ENCODE results near the gene INO80D.
"Not testable (repeated sequence)": the region's sequence is repeated elsewhere in the genome, so short reads cannot be mapped to it uniquely, and the experiment has no call there.

Gene INO80D

DNA sequence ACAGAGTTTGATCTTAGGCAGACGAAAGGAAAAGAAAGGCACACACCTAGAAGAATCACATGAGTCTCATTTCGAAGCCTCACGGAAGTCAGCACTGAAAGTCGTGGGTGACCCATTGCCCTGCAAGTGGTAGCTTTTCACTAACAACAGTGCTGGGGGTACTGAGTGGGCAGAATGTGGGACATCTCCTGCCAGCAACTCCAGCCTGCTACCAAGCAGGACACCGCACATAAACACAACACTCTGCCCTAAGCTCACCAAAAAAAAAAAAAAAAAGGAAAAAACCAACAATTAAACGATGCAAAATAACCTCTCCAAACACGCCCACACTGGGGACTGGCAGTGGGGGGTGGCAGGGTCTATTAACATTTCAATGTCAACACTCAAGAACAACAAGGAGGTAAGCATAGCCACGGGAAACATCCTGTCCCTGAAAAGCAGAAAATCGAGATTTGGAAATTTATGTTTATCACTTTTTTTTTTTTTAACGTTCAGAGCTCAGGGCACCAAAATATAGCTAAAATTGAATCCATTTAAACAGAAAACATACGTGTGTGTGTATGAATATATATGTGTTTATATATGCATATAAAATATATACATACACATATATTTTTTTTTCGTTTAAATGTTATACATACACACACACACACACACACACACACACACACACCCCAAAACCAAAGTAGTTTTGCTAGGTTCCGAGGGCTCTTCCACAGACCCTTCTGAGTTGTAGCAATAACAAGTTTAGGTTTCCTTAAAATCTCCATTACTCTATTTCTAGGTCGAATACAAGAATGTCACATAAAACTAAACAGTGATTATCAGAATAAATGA, 2.2 kb downstream of the INO80D start:
- DNase-seq = peak; percentile 50

DNA sequence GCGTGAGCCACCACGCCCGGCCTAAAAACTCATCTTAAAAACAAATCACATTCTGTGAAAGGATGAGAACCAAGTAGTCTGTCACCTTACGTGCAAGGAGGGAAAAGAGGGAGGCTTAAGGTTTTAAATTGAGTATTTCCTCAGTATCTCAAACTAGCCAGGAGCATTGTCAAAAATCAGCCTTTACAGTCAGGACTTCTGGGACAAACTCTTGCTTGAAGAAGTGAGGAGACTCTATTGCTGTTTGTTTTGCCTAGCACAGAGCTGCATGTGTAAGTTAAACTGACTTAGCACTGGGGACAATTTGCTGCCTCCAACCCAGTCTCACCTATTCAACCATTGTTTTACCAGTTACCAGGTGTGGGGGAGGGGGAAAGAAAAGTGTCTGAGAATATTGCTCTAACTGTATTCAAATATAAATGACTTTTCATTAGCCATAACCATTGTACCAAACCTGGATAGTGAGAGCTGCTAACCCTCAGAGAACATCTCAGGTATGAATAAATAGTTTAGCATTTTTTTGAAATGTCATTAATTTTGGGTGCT, 3.6 kb downstream of the INO80D start:
- no peak for DNase-seq

DNA sequence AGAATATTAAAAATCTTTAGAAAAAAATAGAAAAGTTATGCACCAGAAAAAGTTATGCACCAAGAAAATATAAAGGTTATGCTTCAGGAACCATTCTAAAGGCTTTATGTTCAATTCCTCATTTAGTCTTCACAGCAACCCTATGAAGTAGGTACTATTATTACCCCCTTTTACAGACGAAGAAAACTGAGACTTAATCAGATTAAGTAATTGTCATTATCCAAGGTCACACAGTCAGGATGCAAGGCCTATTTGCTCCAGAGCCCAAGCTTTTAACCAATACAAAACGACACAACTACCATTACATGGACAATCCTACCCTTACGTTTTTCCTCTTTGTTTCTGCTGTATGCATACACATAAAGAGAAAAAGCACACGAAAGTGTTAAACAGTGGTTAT, 5.0 kb downstream of the INO80D start:
- DNase-seq = no peak

DNA sequence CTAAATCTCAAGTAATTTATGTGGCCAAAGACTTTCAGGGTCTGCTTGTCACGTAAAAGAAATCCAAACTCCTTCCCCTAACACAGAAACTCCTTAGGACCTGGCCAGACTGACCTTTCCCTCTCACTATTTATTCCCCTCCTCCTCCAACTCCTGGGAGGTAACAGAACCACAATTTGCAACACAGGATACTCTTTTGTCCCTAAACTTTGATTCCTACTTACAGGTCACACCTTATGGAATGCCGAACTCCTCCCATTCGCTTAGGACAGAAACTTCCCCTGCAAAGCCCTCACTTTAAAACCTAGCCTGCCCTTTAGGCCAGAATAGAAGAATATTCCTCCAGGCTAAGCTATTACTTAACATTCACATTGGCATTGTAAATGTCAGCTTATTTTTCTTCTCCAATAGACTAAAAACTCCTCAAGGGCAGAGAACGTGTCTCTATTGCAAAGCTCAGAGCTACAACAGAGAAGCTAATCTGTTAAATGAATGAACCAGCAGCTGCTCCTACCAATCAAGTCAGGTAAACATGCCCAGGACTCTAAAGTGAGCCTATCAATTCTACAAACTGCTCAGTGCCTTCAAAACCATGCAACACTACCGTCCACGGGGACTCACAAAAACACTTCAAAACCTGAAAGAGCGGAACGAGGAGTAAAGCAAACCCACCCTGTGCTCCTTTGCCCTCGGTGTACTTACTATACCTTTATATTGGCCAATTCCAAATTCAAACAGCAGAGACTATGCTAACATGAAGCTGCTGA, 6.1 kb downstream of the INO80D start:
- no peak for DNase-seq

DNA sequence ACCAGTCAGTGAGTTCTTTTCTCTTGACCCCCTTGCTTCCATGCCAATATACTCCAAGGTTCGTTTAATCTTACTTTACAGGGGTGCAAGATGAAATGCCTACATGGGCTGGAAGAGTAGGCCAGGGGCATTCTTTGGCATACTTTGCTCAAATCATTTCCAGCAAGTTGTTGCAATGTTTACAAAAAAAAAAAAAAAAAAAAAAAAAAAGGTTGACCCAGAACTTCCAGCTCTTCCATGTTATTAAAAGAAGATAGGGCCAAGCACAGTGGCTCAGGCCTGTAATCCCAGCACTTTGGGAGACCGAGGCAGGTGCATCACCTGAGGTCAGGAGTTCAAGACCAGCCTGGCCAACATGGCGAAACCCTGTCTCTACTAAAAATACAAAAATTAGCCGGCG, 8.1 kb downstream of the INO80D start:
- not testable (repeated sequence) for DNase-seq

DNA sequence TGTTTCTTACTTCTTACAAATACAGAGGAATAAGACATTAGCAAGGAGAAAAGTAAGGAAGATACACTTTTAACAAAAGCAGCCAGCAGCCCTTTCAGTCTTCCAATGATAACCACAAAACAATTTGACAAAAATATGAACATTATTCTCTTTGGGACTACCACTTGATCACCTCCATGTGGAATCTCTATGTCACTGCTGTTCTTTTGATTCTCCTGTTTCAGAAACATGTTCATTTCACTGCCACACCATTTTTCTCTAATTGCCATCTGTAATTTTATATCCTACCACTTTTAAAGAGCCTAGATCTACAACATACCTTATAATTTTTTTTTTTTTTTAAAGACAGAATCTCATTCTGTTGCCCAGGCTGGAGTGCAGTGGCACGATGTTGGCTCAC, 10.9 kb downstream of the INO80D start:
- DNase-seq = no peak

DNA sequence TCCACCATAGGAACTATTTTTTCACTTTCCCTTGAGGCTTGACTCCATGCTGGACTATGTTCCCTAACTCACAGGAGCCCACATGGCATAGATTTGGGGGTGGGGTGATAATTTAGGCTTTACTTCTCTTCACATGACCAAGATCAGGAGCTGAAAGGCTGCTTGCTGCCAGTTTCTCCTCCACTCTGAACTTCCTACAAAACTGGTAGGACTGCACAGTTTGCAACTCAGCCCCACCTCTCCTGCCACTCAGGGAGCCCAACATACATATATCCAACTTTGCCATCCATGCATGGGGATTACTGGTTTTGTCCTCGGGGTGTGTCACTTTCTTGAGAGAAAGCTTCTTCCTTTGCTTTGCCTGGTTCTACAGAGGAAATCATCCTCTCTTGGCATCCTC, 14.2 kb downstream of the INO80D start:
- no peak for DNase-seq

DNA sequence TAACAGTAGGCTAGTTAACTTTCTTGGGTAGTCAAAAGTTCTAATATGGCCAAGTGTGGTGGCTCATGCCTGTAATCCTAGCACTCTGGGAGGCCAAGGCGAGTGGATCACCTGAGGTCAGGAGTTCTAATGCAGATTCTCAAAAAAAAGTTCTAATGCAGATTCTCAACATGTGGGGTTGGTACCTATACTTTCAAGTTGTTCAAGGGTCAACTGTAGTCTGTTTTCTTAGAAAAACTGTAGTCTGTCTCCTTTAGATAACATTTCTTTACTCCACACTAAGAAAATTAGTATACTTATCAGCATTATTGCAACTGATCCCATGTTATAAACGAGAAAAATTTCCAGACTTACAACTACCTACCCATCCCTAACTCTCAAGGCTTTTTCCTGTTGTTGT, 16.6 kb downstream of the INO80D start:
- DNase-seq = no peak

DNA sequence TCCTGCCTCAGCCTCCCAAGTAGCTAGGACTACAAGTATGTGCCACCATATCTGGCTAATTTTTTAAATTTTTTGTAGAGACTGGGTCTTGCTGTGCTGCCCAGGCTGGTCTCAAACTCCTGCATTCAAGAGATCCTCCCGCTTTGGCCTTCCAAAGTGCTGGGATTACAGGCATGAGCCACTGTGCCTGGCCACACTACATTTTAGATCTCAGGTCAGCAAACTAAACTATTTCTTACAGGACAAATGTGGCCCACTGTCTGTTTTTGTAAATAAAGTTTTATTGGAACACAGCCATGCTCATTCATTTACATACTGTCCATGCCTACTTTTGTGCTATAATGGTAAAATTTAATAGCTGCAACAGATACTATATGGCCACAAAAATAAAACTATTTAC, 17.8 kb downstream of the INO80D start:
- no peak for DNase-seq

DNA sequence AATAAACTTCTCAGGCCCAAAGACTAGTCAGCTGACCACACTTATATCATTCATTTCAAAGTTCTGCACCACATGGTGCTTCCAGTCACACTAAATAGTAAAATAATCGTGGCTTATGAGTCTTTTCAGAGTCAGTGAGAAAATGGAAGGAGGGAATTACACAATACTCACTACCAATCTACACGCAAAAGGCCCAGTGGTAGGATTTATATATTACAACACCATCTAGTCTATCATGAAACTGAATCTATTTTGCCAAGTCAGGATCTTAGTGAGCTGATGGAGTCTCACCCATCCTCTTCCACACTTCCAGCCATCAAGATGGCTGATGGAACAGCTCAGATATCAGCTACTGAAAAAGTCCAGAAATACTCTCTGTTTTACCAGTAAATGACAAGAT, 21.9 kb downstream of the INO80D start:
- DNase-seq = no peak

DNA sequence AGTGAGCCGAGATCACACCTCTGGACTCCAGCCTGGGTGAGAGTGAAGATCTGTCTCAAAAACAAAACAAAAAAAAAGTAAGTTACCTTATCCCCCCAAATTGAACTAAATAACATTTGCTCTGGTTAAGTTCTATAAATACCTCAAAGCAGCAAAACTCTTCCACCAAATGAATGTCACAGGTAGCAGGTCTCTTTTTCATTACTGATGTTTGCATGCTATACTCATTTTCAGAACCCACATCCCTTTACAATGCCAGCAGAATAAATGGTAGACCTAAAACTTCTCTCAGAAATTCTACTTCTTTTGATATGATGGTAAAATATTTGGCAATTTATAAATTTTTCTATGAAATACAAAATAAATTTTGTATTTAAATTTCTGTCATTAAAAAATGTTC, 22.3 kb downstream of the INO80D start:
- DNase-seq = no peak

DNA sequence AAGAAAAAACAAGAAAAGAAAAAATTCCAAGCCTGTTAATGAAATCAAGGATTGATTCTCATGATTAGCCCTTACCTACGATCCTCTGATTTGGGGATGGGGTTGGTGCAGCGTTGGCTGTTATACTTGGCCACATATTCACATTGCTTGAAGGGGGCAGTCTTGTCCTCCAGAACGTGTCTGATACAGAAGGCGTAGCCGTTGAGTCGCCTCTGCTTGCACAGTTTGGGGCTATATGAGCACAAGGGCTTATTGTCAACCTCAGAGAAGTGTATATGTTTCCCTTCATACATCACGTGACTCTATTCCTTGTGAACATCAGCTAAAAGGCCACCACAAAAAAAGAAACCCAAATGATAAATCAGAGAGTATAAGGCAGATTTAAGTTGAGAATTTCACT, 23.2 kb downstream of the INO80D start:
- DNase-seq = no peak

DNA sequence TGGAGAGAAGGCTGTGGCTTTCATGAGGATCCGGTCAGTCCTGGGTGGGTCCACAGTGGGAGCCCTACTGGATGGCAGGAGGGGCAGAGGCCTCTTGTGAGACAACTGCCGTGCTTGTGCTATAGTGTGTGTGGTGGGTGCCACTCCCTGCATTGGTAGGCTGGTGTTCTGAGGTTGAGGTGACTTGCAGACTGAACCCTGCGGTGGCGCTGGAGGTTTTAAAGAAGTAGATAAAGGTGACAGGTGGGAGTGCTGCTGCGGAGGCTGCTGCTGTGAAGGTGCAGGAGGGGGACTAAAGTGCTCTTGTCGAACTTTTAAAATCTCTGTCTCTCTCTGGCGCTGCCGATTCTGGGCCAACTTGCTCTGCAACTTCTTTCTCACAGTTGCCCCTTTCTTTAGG, 29.7 kb downstream of the INO80D start:
- no peak for DNase-seq

DNA sequence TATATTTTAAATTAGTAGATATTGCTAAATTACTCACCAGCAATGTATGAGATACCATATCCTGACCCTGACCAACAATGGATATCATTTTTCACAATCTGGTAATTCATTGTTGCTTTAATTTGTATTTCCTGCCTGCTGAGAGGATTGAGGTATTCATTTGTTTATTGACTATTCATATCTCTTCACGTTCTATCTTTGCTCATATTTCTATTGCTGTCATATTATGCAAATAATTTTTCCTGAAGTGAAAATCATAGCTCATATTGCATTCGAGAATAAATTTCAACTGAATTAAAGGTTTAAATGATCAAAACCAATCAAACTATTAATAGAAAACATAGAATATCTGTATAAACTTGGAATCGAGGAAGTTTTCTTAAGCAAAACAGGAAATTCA, 31.0 kb downstream of the INO80D start:
- no peak for DNase-seq

DNA sequence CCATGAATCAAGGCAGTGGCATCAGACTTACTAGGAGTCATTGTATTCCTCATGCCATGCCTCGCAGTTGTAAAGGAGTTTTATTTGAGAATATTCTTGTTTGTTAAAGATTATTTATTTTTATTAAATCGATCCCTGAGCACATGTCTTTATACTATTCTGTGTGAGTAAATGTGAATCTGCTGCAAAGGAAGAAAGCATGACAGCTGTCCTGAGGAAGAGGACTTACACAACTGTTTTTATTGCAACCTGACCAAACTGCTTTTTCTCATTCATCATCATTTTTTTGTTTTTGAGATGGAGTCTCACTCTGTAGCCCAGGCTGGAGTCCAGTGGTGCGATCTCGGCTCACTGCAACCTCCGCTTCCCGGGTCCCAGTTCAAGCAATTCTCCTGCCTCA, 34.1 kb downstream of the INO80D start:
- no peak for DNase-seq

DNA sequence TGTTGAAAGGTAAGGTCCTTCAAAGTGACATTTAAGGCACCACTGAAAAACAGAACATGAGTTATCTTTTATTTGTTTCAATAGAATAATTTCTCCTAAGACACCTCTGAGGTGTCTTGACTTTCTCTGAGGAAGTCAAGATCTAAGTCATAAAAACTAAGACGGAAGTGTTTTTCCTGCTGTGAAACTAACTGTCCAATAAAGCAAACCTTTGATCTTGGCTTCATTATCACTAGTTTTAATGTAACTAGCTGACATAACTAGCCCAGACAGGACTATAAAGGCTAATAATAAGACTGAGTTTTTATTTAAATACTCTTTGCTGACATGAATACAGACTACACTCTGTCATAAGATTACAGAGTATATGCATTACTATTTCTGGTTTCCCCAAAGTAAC, 36.6 kb downstream of the INO80D start:
- DNase-seq = no peak

DNA sequence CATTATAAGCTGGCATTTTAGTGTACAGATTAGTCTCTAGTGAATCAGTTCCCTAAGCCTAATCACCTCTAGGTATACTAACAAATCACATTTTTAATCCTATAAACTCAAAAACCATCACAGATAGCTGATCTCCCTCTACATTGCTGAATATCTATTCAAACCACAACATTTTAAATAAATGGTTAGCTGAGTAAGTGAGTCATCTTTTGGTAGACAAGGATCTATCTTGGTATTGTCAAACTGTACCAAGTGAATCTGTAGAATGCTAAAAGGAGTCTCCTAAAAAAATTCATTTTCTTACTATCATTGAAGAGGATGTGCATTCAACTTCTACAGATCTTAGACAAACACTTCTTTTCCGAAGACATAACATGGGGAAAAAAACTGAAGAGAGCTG, 40.7 kb downstream of the INO80D start:
- DNase-seq = no peak

DNA sequence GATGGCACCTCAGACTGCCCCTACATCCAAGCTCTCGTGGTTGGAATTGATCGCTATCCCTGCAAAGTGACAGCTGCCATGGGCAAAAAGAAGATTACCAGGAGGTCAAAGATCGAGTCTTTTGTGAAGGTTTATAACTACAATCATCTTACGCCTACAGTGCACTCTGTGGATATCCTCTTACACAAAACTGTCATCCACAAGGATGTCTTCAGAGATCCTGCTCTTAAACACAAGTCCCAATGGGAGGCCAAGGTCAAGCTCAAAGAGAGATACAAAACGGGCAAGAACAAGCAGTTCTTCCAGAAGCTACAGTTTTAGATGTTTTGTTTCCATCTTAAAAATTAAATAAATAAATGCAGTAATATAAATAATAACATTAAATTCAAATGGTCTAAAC, 45.4 kb downstream of the INO80D start:
- no peak for DNase-seq

DNA sequence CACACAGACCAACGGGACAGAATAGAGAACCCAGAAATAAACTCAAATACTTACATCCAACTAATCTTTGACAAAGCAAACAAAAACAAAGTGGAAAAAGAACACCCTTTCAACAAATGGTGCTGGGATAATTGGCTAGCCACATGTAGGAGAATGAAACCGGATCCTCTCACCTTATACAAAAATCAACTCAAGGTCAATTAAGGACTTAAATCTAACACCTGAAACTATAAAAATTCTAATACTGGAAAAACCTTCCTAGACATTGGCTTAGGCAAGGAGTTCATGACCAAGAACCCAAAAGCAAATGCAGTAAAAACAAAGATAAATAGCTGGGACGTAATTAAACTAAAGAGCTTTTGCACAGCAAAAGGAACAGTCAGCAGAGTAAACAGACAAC, 50.6 kb downstream of the INO80D start:
- DNase-seq = not testable (repeated sequence)

DNA sequence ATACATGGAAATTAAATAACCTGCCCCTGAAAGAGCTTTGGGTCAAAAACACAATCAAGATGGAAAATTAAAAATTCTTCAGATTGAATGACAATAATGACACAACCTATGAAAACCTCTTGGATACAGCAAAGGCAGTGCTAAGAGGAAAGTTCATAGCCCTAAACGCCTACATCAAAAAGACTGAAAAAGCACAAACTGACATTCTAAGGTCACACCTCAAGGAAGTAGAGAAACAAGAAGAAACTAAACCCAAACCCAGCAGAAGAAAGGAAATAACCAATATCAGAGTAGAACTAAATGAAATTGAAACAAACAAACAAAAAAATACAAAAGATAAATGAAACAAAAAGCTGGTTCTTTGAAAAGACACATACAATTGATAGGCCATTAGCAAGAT, 52.5 kb downstream of the INO80D start:
- DNase-seq = not testable (repeated sequence)

DNA sequence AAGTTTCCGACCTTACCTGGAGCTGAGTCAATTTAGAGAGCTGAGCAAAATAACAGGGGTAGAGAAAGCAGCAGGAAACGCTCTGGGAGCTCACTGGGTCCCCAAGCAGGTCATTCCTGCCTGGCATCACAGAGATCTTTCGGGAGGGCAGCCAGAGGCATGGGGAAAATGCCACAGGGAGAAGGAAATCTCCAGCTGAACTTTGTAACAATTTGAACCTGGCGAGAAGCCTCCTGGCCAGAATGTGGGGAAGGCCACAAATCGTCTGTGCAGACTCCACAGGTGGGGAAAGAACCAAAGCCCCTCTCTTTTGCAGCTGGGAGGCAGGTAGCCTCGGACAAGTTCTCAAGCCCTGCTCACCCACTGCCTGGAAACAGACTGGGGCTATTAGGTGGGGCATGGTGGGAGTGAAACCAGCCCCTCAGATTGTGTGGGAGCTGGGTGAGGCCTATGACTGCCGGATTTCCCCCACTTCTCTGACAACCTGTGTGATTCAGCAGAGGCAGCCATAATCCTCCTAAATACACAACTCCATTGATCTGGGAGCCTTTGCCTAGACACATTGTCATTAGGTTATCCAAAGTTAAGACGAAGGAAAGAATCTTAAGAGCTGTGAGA, 53.9 kb downstream of the INO80D start:
- DNase-seq = no peak

DNA sequence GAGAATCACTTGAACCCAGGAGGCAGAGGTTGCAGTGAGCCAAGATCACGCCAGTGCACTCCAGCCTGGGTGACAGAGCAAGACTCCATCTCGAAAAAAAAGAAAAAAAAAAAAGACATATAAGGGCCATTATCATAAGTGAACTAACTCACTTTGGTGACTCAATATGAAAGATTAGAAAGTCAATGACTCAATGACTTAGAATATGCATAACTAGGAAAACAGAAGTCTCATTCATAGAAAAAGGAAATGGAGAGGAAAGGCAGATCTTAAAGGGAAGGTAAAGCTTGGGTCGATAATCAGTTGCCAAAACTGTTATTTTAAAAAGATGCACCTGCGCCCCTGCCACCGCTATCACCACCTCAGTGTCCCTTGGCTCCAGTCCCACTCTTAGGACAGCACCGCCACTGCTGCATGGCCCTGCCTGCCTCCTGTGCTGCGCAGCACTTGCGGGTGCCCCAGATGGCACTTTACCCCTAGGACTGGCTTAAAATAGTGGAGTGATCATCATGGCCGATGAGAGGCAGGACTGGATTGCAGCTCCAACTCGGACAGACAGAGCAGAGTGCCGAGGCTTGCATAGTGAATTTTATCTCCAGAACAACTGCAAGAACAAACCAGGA, 54.7 kb downstream of the INO80D start:
- DNase-seq = no peak

DNA sequence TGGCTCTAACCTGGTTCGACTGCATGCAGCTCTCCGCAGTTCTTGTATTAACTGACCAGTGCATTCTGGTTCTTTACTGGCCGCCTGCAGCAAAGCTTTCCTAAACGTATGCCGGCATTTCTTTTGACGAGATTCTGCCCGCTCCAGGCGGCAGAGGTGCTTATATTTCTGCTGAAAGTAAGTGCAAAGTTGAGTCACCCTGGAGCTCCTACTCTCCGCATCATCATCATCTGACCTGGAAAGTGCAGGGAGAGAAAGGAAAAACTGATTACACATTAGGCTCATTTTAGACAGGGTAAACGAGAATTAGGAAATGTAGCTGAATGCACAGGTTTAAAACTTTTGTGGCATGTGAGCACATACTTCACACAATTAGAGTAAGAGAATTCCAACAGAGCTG, 57.9 kb downstream of the INO80D start:
- no peak for DNase-seq
